Measurements from ENCODE around the gene PHF21A.

DNA sequence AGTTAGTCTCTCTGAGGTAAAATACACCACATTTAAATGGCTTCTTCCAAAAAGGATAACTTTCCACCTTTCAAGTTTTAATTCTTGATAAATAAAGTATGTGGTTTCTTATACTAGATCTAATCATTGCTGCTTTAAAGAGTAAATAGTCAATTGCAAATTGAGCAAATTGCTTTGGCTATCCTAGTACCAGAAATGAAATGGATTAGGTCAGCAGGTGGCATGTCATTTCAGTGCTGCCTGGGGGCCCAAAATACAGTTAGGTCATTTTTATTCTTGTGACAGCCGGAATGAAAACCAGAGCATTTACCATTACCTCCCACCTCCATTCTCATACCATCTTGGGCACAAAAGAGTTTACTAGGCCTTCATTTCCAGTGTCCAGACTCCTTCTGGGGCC, 70.2 kb downstream of the PHF21A start:
- TF ChIP-seq, protein P1, sequence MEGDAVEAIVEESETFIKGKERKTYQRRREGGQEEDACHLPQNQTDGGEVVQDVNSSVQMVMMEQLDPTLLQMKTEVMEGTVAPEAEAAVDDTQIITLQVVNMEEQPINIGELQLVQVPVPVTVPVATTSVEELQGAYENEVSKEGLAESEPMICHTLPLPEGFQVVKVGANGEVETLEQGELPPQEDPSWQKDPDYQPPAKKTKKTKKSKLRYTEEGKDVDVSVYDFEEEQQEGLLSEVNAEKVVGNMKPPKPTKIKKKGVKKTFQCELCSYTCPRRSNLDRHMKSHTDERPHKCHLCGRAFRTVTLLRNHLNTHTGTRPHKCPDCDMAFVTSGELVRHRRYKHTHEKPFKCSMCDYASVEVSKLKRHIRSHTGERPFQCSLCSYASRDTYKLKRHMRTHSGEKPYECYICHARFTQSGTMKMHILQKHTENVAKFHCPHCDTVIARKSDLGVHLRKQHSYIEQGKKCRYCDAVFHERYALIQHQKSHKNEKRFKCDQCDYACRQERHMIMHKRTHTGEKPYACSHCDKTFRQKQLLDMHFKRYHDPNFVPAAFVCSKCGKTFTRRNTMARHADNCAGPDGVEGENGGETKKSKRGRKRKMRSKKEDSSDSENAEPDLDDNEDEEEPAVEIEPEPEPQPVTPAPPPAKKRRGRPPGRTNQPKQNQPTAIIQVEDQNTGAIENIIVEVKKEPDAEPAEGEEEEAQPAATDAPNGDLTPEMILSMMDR (IDR thresholded peaks at IDR 0.05) = no peak
- no peak for TF ChIP-seq POLR2A (IDR thresholded peaks at IDR 0.05)
